Mesenchymal stem cell (in vitro differentiated cells and primary cell): Measurements from ENCODE around the gene LRRFIP1.

ENCODE experiments used
- DNase-seq: peaks from one replicate; pipeline ENCODE4 v3.0.0-alpha.2; 2013
- H2AFZ ChIP-seq: one replicate; pipeline ENCODE4 v1.6.1; 2013; ENCODE audit warnings: low read depth, mild to moderate bottlenecking, control low read depth, inconsistent platforms, low read length, moderate library complexity
- H2AK5ac ChIP-seq: 2 replicates; pipeline ENCODE4 v1.6.1; 2013; ENCODE audit warnings: low read length, moderate library complexity, mild to moderate bottlenecking, inconsistent platforms; ENCODE audit not compliant: severe bottlenecking
- H2BK120ac ChIP-seq: one replicate; pipeline ENCODE4 v1.6.1; 2013; ENCODE audit warnings: low read depth, mild to moderate bottlenecking, inconsistent platforms, low read length, moderate library complexity
- H2BK12ac ChIP-seq, 2 experiments: one replicate each; pipeline ENCODE4 v1.6.1; 2013; ENCODE audit warnings: inconsistent platforms in 2 of 2, low read length in 2 of 2, mild to moderate bottlenecking in 2 of 2, moderate library complexity in 2 of 2, control low read depth in 1 of 2
- H2BK15ac ChIP-seq: one replicate; pipeline ENCODE4 v1.6.1; 2013; ENCODE audit warnings: mild to moderate bottlenecking, low read depth, inconsistent platforms; ENCODE audit not compliant: poor library complexity, severe bottlenecking
- H2BK5ac ChIP-seq: 2 replicates; pipeline ENCODE4 v1.6.1; 2013; ENCODE audit warnings: low read depth, mild to moderate bottlenecking, low read length, control low read depth, inconsistent platforms; ENCODE audit not compliant: poor library complexity, severe bottlenecking
- H3K14ac ChIP-seq, 2 experiments: one replicate each; pipeline ENCODE4 v1.6.1; 2013; ENCODE audit warnings: inconsistent platforms in 2 of 2, low read length in 2 of 2, control low read depth in 1 of 2, mild to moderate bottlenecking in 1 of 2, moderate library complexity in 1 of 2
- H3K18ac ChIP-seq, 2 experiments: one replicate each; pipeline ENCODE4 v1.6.1; 2013; ENCODE audit warnings: inconsistent platforms in 2 of 2, low read length in 2 of 2, control low read depth in 1 of 2, low read depth in 1 of 2, mild to moderate bottlenecking in 1 of 2
- H3K23ac ChIP-seq, 2 experiments: one replicate each; pipeline ENCODE4 v1.6.1; 2013; ENCODE audit warnings: inconsistent platforms in 2 of 2, low read length in 2 of 2, mild to moderate bottlenecking in 2 of 2, moderate library complexity in 2 of 2, control low read depth in 1 of 2
- H3K27ac ChIP-seq: 2 replicates; pipeline ENCODE4 v1.5.1; 2013; ENCODE audit warnings: mild to moderate bottlenecking, moderate library complexity, low read length, control low read depth, inconsistent platforms; ENCODE audit not compliant: poor library complexity, severe bottlenecking
- H3K27me3 ChIP-seq, 2 experiments: 2 replicates each; pipeline versions ENCODE4 v1.6.1 to v1.7.0; 2013; ENCODE audit warnings: low read length in 2 of 2, mild to moderate bottlenecking in 2 of 2, moderate library complexity in 2 of 2, control low read depth in 1 of 2, inconsistent platforms in 1 of 2; ENCODE audit not compliant: control insufficient read depth in 1 of 2, insufficient read depth in 1 of 2
- H3K36me3 ChIP-seq, 2 experiments: 2 replicates each; pipeline versions ENCODE4 v1.6.1 to v1.7.0; 2013; ENCODE audit warnings: low read length in 2 of 2, control low read depth in 1 of 2, inconsistent platforms in 1 of 2, low read depth in 1 of 2, mild to moderate bottlenecking in 1 of 2; ENCODE audit not compliant: insufficient read depth in 2 of 2, control insufficient read depth in 1 of 2
- H3K4ac ChIP-seq, 2 experiments: one replicate each; pipeline ENCODE4 v1.6.1; 2013; ENCODE audit warnings: inconsistent platforms in 2 of 2, low read length in 2 of 2, mild to moderate bottlenecking in 2 of 2, moderate library complexity in 2 of 2, control low read depth in 1 of 2, low read depth in 1 of 2
- H3K4me1 ChIP-seq: 2 replicates; pipeline ENCODE4 v1.6.1; 2013; ENCODE audit warnings: low read depth, low read length, control low read depth; ENCODE audit not compliant: control insufficient read depth, insufficient read depth
- H3K4me2 ChIP-seq: 2 replicates; pipeline ENCODE4 v1.6.1; 2013; ENCODE audit warnings: low read length, mild to moderate bottlenecking, inconsistent platforms; ENCODE audit not compliant: poor library complexity, severe bottlenecking
- H3K4me3 ChIP-seq, 2 experiments: 2 replicates each; pipeline versions ENCODE4 v1.5.1 to v1.7.0; 2013; ENCODE audit warnings: low read length in 2 of 2, mild to moderate bottlenecking in 2 of 2, control low read depth in 1 of 2, low read depth in 1 of 2; ENCODE audit not compliant: insufficient read depth in 1 of 2
- H3K79me1 ChIP-seq: replicated peaks from 2 replicates; pipeline ENCODE4 v1.6.1; 2013; ENCODE audit warnings: mild to moderate bottlenecking, control low read depth, low read length, inconsistent platforms; ENCODE audit not compliant: poor library complexity, severe bottlenecking
- H3K9ac ChIP-seq: 2 replicates; pipeline ENCODE4 v1.7.0; 2013; ENCODE audit warnings: mild to moderate bottlenecking, low read length, moderate library complexity
- H3K9me3 ChIP-seq: 2 replicates; pipeline ENCODE4 v1.7.0; 2013; ENCODE audit warnings: mild to moderate bottlenecking, low read length; ENCODE audit not compliant: control insufficient read depth
- H4K8ac ChIP-seq: one replicate; pipeline ENCODE4 v1.6.1; 2013; ENCODE audit warnings: inconsistent platforms, mild to moderate bottlenecking, low read length, moderate library complexity
- H4K91ac ChIP-seq: one replicate; pipeline ENCODE4 v1.6.1; 2013; ENCODE audit warnings: mild to moderate bottlenecking, low read length, inconsistent platforms
- WGBS: methylation state at CpG from one replicate; pipeline ENCODE4 v1.1.7; 2013; ENCODE audit warnings: mixed read lengths; 5-methylcytosine and 5-hydroxymethylcytosine counted together

Gene LRRFIP1

GRCh38 chr2:237734905-237735623, 107.7 kb downstream of the LRRFIP1 start:
- H4K8ac ChIP-seq, result no peak overlapping the region
- no peak for DNase-seq
- no peak overlapping the region for H3K9ac ChIP-seq
- no peak overlapping the region for H3K4me3 ChIP-seq
- H3K18ac ChIP-seq, result peak overlapping the region in 1 of 2 experiments; percentile 11
- no peak overlapping the region for H3K4ac ChIP-seq
- no peaks in the 10 kb centered on the region for H3K27me3 ChIP-seq
- 89% methylated on average over 21 of the region's 25 CpGs for WGBS
- H3K9me3 ChIP-seq, result no peaks in the 10 kb centered on the region
- H2BK12ac ChIP-seq, result no peak overlapping the region
- H2BK120ac ChIP-seq, result no peak overlapping the region
- peaks cover 47% of the 10 kb centered on the region for H3K79me1 ChIP-seq
- peaks cover 20% of the 10 kb centered on the region for H3K4me1 ChIP-seq
- H2AK5ac ChIP-seq, result no peak overlapping the region
- no peak overlapping the region for H2BK15ac ChIP-seq
- peak overlapping the region in 1 of 2 experiments; percentile 86 for H3K23ac ChIP-seq
- H2AFZ ChIP-seq, result no peak overlapping the region
- H3K14ac ChIP-seq, result no peak overlapping the region
- peak overlapping the region; percentile 76 for H4K91ac ChIP-seq
- H3K36me3 ChIP-seq, result peaks cover 26 to 43% of the 10 kb centered on the region in 2 experiments
- H3K4me2 ChIP-seq, result no peak overlapping the region
- no peak overlapping the region for H3K27ac ChIP-seq
- H2BK5ac ChIP-seq, result no peak overlapping the region

GRCh38 chr2:237735798-237736197, 108.4 kb downstream of the LRRFIP1 start:
- no peak overlapping the region for H2AK5ac ChIP-seq
- WGBS, result 97% methylated on average over 8 of the region's 8 CpGs

DNA sequence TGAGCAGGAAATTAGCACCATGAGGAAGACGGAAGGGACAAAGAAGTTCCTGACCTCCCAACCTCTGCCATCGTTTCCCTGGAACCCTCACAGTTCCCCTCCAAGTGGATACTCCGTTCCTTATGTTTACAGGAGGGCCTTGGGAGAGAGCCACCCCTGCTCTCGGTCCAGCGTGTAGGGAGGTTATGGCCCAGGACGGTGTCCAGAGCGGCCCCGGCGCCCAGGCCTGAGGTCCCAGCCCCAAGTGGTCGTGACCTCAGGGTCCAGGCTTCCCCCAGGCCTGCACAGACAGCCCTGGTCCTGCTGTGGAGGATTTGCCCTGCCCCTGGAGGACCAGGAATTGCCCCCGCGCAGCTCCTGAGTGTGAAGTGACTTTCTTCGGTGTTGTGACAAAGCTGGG, 109.4 kb downstream of the LRRFIP1 start:
- no peak overlapping the region for H2AFZ ChIP-seq
- no peak overlapping the region for H3K4me3 ChIP-seq
- H3K4me2 ChIP-seq, result no peak overlapping the region
- H3K36me3 ChIP-seq, result peaks cover 31 to 43% of the 10 kb centered on the region in 2 experiments
- H2AK5ac ChIP-seq, result no peak overlapping the region
- no peak overlapping the region for H2BK5ac ChIP-seq
- H4K91ac ChIP-seq, result no peak overlapping the region
- no peaks in the 10 kb centered on the region for H3K9me3 ChIP-seq
- no peak overlapping the region for H2BK12ac ChIP-seq
- H3K27me3 ChIP-seq, result no peaks in the 10 kb centered on the region
- no peak overlapping the region for H3K27ac ChIP-seq
- H3K14ac ChIP-seq, result no peak overlapping the region
- H3K18ac ChIP-seq, result no peak overlapping the region
- H4K8ac ChIP-seq, result peak overlapping the region; percentile 30
- H3K4me1 ChIP-seq, result peaks cover 15% of the 10 kb centered on the region
- WGBS, result 69% methylated on average over 13 of the region's 13 CpGs
- no peak overlapping the region for H3K4ac ChIP-seq
- peaks cover 47% of the 10 kb centered on the region for H3K79me1 ChIP-seq
- no peak overlapping the region for H2BK15ac ChIP-seq
- no peak for DNase-seq
- no peak overlapping the region for H3K9ac ChIP-seq
- H2BK120ac ChIP-seq, result no peak overlapping the region
- no peak overlapping the region for H3K23ac ChIP-seq

More at GRCh38 chr2:237735798-237736197, 108.4 kb downstream of the LRRFIP1 start:
- H3K79me1 ChIP-seq, result peaks cover 52% of the 10 kb centered on the region
- no peak overlapping the region for H2BK120ac ChIP-seq
- H3K27me3 ChIP-seq, result no peaks in the 10 kb centered on the region
- H3K14ac ChIP-seq, result no peak overlapping the region
- H2BK12ac ChIP-seq, result no peak overlapping the region
- H3K4me2 ChIP-seq, result no peak overlapping the region
- peaks cover 29 to 43% of the 10 kb centered on the region in 2 experiments for H3K36me3 ChIP-seq
- H3K27ac ChIP-seq, result no peak overlapping the region
- no peak overlapping the region for H3K23ac ChIP-seq
- H3K9me3 ChIP-seq, result no peaks in the 10 kb centered on the region
- H3K18ac ChIP-seq, result no peak overlapping the region
- no peak overlapping the region for H2AFZ ChIP-seq
- DNase-seq, result no peak
- H3K4me1 ChIP-seq, result peaks cover 20% of the 10 kb centered on the region
- no peak overlapping the region for H4K8ac ChIP-seq
- H3K4ac ChIP-seq, result no peak overlapping the region
- no peak overlapping the region for H4K91ac ChIP-seq
- H2BK5ac ChIP-seq, result peak overlapping the region; percentile 10
- H2BK15ac ChIP-seq, result no peak overlapping the region
- no peak overlapping the region for H3K9ac ChIP-seq
- no peak overlapping the region for H3K4me3 ChIP-seq

DNA sequence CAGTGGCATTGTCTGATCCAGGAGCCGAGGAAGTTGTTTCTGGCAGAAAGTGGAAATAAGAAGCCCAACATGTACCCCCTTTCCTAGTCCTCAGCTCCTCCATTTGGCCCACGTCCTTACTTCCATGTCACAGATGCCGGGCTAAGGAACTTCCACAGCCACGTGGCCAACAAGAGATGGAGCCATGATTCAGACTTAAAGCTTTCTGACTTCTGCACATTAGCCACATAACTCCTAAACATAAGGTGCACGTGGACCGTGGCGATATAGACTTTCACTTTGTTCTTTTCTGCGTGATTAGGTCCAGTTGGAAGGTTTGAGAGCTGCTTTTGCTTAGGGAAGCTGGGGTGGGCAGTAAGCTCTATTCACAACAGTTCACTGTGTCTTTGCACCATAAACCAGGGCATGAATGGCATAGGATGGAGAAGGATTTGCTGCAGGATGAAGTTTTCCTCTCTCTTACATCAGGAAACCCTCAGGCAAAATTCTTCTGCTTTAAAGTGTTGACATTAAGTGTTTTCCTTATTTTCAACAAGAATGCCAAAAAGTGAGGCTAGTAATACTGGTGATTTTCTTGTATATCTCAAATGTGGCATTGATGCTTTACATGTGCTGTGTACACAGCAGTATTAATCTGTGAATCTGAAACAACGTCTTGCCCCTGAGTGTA, 109.9 kb downstream of the LRRFIP1 start:
- Histone ChIP-seq H2AFZ (no peak overlapping the region), H2BK5ac (no peak overlapping the region), H3K4me1 (peaks cover 12% of the 10 kb centered on the region), H3K27ac (no peak overlapping the region), H3K23ac (no peak overlapping the region), H3K27me3 (no peaks in the 10 kb centered on the region), H3K9me3 (no peaks in the 10 kb centered on the region), H4K8ac (peak overlapping the region; percentile 30), H2BK12ac (no peak overlapping the region), H2BK15ac (no peak overlapping the region), H2AK5ac (no peak overlapping the region), H2BK120ac (no peak overlapping the region), H3K9ac (no peak overlapping the region), H3K4me2 (no peak overlapping the region), H3K4ac (no peak overlapping the region), H3K4me3 (no peak overlapping the region), H3K18ac (no peak overlapping the region), H3K79me1 (peaks cover 49% of the 10 kb centered on the region), H3K14ac (no peak overlapping the region), H3K36me3 (peaks cover 34 to 43% of the 10 kb centered on the region in 2 experiments), H4K91ac (no peak overlapping the region)
- no peak for DNase-seq
- WGBS, result 97% methylated on average over 9 of the region's 9 CpGs
